HepG2 (cell line): ENCODE measurements around the gene TJP1.

Experiments
- ARID2 ChIP-seq: sonication (generic); formaldehyde crosslinking; IDR thresholded peaks from 2 replicates; pipeline ENCODE4 v1.8.1; 2022; ENCODE audit warnings: mild to moderate bottlenecking, missing genetic modification reagents, borderline replicate concordance
- ETV6 ChIP-seq: sonication (generic); formaldehyde crosslinking; conservative IDR thresholded peaks from 2 replicates; pipeline ENCODE4 v1.4.0; 2020; ENCODE audit warnings: missing genetic modification reagents
- POLR2A ChIP-seq, 2 experiments: IDR thresholded peaks; 2 replicates each; pipeline ENCODE4 v1.6.1; 2011; ENCODE audit warnings: low read depth in 2 of 2, low read length in 2 of 2, mild to moderate bottlenecking in 1 of 2, moderate library complexity in 1 of 2; ENCODE audit not compliant: insufficient read depth in 1 of 2
- POLR2AphosphoS5 ChIP-seq: IDR thresholded peaks from 2 replicates; pipeline ENCODE4 v1.6.1; 2012; ENCODE audit warnings: low read depth, low read length
- ZNF597 ChIP-seq: sonication (generic); formaldehyde crosslinking; IDR thresholded peaks from 2 replicates; pipeline ENCODE4 v1.5.0; 2020; ENCODE audit warnings: missing genetic modification reagents
- TF ChIP-seq, protein P1 (sequence below): sonication (generic); formaldehyde crosslinking; IDR thresholded peaks from 2 replicates; pipeline ENCODE4 v1.5.0; 2020; ENCODE audit warnings: missing genetic modification reagents, mild to moderate bottlenecking, borderline replicate concordance
- TF ChIP-seq, protein P2 (sequence below): IDR thresholded peaks from 2 replicates; pipeline ENCODE4 v1.6.1; 2016; ENCODE audit warnings: mild to moderate bottlenecking
- TF ChIP-seq, protein P3 (sequence below): sonication (generic); formaldehyde crosslinking; IDR thresholded peaks from 2 replicates; pipeline ENCODE4 v1.5.0; 2020; ENCODE audit warnings: mild to moderate bottlenecking, missing genetic modification reagents, moderate library complexity
- TF ChIP-seq, protein P4 (sequence below): sonication (generic); formaldehyde crosslinking; IDR thresholded peaks from 2 replicates; pipeline ENCODE4 v1.4.0; 2020; ENCODE audit warnings: mild to moderate bottlenecking, missing genetic modification reagents
- TF ChIP-seq, protein P5 (sequence below), 2 experiments: sonication (generic) in 1 of 2; formaldehyde crosslinking in 1 of 2; IDR thresholded peaks; 2 replicates each; pipeline versions ENCODE4 v1.6.1 to v1.9.0; 2014 to 2022; ENCODE audit warnings: antibody characterized with exemption in 1 of 2, borderline replicate concordance in 1 of 2, inconsistent platforms in 1 of 2, low read depth in 1 of 2, missing genetic modification reagents in 1 of 2

- TF ChIP-seq, protein P1, sequence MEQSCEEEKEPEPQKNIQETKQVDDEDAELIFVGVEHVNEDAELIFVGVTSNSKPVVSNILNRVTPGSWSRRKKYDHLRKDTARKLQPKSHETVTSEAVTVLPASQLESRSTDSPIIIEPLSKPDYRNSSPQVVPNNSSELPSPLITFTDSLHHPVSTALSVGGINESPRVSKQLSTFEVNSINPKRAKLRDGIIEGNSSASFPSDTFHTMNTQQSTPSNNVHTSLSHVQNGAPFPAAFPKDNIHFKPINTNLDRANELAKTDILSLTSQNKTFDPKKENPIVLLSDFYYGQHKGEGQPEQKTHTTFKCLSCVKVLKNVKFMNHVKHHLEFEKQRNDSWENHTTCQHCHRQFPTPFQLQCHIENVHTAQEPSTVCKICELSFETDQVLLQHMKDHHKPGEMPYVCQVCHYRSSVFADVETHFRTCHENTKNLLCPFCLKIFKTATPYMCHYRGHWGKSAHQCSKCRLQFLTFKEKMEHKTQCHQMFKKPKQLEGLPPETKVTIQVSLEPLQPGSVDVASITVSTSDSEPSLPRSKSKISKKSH (CRISPR knock-in tag), result no peak
- TF ChIP-seq, protein P2, sequence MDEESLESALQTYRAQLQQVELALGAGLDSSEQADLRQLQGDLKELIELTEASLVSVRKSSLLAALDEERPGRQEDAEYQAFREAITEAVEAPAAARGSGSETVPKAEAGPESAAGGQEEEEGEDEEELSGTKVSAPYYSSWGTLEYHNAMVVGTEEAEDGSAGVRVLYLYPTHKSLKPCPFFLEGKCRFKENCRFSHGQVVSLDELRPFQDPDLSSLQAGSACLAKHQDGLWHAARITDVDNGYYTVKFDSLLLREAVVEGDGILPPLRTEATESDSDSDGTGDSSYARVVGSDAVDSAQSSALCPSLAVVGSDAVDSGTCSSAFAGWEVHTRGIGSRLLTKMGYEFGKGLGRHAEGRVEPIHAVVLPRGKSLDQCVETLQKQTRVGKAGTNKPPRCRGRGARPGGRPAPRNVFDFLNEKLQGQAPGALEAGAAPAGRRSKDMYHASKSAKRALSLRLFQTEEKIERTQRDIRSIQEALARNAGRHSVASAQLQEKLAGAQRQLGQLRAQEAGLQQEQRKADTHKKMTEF, result no peak
- TF ChIP-seq, protein P3, sequence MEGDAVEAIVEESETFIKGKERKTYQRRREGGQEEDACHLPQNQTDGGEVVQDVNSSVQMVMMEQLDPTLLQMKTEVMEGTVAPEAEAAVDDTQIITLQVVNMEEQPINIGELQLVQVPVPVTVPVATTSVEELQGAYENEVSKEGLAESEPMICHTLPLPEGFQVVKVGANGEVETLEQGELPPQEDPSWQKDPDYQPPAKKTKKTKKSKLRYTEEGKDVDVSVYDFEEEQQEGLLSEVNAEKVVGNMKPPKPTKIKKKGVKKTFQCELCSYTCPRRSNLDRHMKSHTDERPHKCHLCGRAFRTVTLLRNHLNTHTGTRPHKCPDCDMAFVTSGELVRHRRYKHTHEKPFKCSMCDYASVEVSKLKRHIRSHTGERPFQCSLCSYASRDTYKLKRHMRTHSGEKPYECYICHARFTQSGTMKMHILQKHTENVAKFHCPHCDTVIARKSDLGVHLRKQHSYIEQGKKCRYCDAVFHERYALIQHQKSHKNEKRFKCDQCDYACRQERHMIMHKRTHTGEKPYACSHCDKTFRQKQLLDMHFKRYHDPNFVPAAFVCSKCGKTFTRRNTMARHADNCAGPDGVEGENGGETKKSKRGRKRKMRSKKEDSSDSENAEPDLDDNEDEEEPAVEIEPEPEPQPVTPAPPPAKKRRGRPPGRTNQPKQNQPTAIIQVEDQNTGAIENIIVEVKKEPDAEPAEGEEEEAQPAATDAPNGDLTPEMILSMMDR (CRISPR knock-in tag), result no peak
- TF ChIP-seq, protein P4, sequence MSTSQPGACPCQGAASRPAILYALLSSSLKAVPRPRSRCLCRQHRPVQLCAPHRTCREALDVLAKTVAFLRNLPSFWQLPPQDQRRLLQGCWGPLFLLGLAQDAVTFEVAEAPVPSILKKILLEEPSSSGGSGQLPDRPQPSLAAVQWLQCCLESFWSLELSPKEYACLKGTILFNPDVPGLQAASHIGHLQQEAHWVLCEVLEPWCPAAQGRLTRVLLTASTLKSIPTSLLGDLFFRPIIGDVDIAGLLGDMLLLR (CRISPR knock-in tag), result no peak
- TF ChIP-seq ETV6 (no peak), POLR2AphosphoS5 (no peak), ZNF597 (CRISPR knock-in tag) (no peak), ARID2 (CRISPR knock-in tag) (no peak), POLR2A (IDR thresholded peaks at IDR 0.05; ENCODE audit: insufficient read depth in 1 of 2, low read depth in 2 of 2, low read length in 2 of 2) (no peak)
- TF ChIP-seq, protein P5, sequence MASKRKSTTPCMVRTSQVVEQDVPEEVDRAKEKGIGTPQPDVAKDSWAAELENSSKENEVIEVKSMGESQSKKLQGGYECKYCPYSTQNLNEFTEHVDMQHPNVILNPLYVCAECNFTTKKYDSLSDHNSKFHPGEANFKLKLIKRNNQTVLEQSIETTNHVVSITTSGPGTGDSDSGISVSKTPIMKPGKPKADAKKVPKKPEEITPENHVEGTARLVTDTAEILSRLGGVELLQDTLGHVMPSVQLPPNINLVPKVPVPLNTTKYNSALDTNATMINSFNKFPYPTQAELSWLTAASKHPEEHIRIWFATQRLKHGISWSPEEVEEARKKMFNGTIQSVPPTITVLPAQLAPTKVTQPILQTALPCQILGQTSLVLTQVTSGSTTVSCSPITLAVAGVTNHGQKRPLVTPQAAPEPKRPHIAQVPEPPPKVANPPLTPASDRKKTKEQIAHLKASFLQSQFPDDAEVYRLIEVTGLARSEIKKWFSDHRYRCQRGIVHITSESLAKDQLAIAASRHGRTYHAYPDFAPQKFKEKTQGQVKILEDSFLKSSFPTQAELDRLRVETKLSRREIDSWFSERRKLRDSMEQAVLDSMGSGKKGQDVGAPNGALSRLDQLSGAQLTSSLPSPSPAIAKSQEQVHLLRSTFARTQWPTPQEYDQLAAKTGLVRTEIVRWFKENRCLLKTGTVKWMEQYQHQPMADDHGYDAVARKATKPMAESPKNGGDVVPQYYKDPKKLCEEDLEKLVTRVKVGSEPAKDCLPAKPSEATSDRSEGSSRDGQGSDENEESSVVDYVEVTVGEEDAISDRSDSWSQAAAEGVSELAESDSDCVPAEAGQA (IDR thresholded peaks at IDR 0.05; ENCODE audit: low read depth), result no peak
- TF ChIP-seq, protein P5 (CRISPR knock-in tag; IDR thresholded peaks at IDR 0.05; ENCODE audit: borderline replicate concordance), result no peak
These were observed 94.4 kb downstream of the TJP1 start for GRCh38 chr15:29727871-29728270.
